Measurements from ENCODE around the gene FOS.

The FOS gene

GRCh38 chr14:75250800-75251199 is 27.8 kb upstream of the FOS start:
- no peak for DNase-seq (ENCODE audit: low spot score)

- no peak for DNase-seq (ENCODE audit: low spot score)
These were observed 26.3 kb upstream of the FOS start for GRCh38 chr14:75252254-75252837.

- DNase-seq (ENCODE audit: low spot score): no peak
These were observed 24.2 kb upstream of the FOS start for GRCh38 chr14:75254381-75254822.

GRCh38 chr14:75254901-75255584 is 23.6 kb upstream of the FOS start:
- no peak for DNase-seq (ENCODE audit: low spot score)

GRCh38 chr14:75258079-75258802 is 20.4 kb upstream of the FOS start:
- no peak for DNase-seq (ENCODE audit: low spot score)

- DNase-seq (ENCODE audit: low spot score): peak; percentile 100
These were observed 19.7 kb upstream of the FOS start for GRCh38 chr14:75258803-75259509.

GRCh38 chr14:75259510-75259855 is 19.1 kb upstream of the FOS start:
- DNase-seq (ENCODE audit: low spot score): peak; percentile 24

- no peak for DNase-seq (ENCODE audit: low spot score)
These were observed 18.4 kb upstream of the FOS start for GRCh38 chr14:75260025-75260763.

- DNase-seq (ENCODE audit: low spot score): no peak
These were observed 16.8 kb upstream of the FOS start for GRCh38 chr14:75261820-75262219.

GRCh38 chr14:75262641-75263040 is 16.0 kb upstream of the FOS start:
- DNase-seq (ENCODE audit: low spot score): no peak

- no peak for DNase-seq (ENCODE audit: low spot score)
These were observed 14.6 kb upstream of the FOS start for GRCh38 chr14:75264036-75264435.

GRCh38 chr14:75267141-75267721 is 11.4 kb upstream of the FOS start:
- DNase-seq (ENCODE audit: low spot score): no peak

- DNase-seq (ENCODE audit: low spot score): no peak
These were observed 9.7 kb upstream of the FOS start for GRCh38 chr14:75268633-75269550.

- DNase-seq (ENCODE audit: low spot score): no peak
These were observed 7.1 kb upstream of the FOS start for GRCh38 chr14:75271514-75271913.

GRCh38 chr14:75273272-75274049 is 5.2 kb upstream of the FOS start:
- DNase-seq (ENCODE audit: low spot score): no peak

GRCh38 chr14:75274050-75274898 is 4.4 kb upstream of the FOS start:
- DNase-seq (ENCODE audit: low spot score): no peak

- DNase-seq (ENCODE audit: low spot score): no peak
These were observed 3.6 kb upstream of the FOS start for GRCh38 chr14:75274899-75275569.

GRCh38 chr14:75275598-75275997 is 3.0 kb upstream of the FOS start:
- DNase-seq (ENCODE audit: low spot score): no peak

Data from kidney capillary endothelial cell (primary cell).